Measurements from ENCODE around the gene DTX2.
"Not testable (repeated sequence)": the region's sequence is repeated elsewhere in the genome, so short reads cannot be mapped to it uniquely, and the experiment has no call there.

DTX2 gene

DNA sequence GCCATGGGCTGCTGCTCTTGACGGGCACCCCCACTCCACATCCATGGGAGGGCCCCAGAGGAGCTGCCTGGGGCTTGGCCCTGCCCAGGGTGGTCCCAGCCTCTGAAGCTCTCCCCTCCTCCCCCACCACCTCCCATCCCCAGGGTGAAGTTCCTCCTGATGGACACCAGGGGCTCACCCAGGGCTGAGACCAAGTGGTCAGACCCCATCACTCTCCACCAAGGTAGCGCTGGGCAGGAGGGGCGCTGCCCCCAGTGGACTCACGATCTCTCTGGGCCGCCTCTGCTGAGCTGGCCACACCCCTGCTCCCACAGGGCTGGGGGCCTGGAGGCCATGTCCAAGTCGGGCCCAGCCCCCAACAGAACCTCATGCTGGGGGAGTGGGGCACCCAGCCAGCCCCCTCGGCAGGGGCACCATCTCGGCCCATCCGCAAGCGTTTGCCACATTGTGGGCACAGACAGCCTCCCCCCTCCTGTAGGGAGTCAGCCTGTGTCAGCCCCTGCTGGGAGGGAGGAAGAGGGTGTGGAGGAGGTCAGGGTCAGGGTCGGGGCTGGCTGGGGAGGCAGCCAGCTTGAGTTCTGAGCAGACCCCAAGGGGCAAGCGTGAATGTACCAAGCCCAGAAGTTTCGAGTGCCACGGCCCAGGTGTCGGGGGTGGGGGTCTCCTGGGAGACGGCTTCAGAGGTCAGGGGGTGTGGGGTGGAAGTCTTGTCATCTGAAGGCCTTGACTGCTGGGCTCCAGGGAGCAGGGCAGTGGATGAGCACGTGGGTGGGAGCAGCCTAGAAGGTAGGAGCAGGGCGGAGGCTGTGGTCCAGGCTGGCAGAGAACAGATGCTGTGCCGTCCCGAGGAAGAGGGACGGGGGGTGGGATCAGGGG is 51.7 kb downstream of the DTX2 start:
- peak; percentile 45 for DNase-seq (ENCODE audit: low read depth)

DNA sequence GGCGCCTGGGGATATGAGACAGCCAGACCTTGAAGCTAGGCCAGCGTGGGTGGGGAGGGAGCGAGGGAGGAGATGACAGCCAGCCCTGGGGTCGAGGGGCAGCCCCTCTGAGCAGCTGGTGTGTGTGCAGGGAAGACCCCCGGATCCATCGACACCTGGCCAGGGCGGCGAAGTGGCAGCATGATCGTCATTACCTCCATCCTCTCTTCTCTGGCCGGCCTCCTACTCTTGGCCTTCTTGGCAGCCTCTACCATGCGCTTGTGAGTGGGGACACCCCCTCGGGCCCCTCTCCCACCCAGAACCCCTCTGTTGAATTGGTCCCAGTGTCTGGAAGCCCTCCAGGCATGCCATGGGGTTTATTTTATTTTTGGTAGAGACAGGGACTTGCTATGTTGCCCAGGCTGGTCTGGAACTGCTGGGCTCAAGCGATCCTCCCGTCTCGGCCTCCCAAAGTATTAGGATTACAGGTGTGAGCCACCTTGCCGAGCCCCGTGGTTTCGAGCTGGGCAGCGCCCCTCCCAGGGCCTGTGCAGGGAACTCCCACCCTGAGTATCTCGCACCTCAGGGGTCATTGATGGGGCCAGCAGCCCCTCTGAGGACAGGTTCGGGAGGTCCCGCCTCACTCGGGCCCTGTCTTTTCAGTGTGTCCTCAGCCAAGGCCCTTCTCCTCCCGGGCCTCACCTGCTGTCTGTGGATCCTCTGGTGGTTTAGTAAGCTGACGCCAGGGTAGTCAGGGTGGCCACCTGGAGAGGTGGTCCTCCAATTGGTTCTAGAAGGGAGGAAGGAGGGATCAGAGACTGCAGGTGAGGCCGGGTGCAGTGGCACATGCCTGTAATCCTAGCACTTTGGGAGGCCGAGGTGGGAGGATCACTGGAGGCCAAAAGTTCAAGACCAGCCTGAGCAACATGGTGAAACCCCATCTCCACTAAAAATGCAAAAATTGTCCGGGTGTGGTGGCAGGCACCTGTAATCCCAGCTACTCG is 52.6 kb downstream of the DTX2 start:
- DNase-seq (ENCODE audit: low read depth): no peak

DNA sequence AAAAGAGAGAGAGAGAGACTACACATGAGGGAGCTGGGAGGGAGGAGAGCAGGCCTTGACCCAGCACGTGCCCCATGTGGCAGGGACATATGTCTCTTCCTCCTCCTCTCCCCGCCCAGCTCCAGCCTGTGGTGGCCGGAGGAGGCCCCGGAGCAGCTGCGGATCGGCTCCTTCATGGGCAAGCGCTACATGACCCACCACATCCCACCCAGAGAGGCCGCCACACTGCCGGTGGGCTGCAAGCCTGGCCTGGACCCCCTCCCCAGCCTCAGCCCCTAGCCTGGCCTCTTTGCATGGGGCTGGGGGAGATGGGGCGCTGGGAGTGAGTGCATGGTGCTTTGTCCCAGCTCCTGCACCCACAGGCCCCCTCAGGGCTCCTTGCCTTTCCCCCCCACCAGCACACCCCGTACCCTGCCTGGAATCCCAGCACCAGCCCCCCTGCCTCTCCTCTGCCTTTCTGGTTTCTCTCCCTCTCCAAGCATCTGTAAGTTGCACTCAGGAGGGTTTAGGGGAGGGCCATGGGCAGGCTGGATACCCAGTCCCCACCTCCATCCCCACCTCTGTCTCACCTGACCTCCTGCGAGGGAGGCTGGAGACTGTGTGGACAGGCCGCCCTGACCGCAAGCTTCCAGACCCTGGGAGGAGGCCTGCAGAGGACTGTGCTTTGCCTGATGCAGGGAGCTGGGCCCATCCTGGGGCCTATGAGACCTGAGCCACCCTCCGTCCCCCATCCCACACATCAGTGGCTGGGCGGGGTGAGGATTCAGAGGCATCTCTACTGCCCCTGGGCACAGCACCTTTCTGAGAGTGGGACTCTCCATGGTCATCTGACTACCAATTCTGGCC is 53.6 kb downstream of the DTX2 start:
- no peak for DNase-seq (ENCODE audit: low read depth)

DNA sequence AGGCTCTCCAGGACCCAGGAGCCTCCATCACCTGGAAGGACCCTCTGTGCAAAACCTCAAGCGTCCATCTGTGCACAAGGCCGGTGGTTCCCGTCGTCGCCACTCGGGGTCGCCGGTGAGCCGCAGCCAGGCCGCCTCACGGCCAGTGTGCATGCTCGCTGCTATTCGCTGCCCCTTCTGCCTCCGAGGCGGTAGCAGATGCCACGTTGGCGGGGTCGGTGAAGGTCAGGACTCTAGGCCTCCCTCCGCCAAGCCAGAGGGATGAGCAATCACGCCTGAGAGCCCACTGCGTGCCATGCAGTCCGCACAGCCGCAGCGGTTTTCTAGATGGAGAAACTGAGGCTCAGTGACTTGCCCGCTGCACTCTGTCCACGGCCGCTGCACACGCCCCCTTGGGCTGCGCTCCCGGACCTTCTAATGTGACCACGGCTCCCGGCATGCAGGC is 54.5 kb downstream of the DTX2 start:
- peak; percentile 62 for DNase-seq (ENCODE audit: low read depth)

DNA sequence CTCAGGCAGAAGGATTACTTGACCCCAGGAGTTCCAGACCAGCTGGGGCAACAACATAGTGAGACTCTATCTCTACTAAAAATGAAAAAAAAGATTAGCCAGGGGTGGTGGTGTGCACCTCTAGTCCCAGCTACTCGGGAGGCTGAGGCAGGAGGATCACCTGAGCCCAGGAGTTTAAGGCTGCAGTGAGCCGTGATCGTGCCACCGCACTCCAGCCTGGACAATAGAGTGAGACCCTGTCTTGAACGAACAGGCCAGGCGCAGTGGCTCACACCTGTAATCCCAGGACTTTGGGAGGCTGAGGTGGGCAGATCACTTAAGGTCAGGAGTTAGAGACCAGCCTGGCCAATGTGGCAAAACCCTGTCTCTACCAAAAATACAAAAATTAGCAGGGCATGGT is 55.4 kb downstream of the DTX2 start:
- DNase-seq (ENCODE audit: low read depth): not testable (repeated sequence)

DNA sequence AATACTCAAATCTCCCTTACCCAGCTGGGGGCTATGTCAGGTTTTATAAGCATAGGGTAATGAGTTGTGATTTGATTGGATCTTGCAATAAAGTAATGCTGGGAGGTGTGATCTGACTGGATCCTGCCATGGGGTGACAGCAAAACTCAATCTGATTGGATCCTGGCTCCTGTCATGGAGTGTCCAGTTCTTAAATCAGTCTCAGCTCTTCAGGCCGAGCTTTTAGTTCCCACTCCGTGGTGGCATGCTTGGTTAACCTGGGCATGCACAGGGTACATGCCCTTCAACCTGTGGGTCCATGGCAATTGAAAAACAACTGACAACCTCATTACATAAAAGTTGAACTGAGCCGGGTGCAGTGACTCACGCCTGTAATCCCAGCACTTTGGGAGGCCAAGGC is 64.7 kb downstream of the DTX2 start:
- DNase-seq (ENCODE audit: low read depth): not testable (repeated sequence)

DNA sequence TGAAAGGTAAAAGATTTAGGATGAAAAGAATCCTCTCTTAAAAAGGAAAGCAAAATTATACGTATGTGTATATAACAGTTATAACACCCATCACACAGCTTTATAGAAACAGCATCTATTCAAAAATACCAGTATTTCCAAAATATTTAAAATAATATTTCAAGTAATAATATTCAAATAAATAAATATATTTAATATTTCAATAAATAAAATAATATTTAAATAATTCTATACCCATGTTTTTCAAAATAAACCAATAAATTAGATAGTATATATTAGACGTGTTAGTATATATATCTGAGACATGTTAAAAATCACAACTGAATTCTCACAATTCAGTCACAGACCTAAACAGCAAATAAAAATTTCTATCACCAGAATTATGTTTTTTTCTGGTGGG is 70.1 kb downstream of the DTX2 start:
- not testable (repeated sequence) for DNase-seq (ENCODE audit: low read depth)

DNA sequence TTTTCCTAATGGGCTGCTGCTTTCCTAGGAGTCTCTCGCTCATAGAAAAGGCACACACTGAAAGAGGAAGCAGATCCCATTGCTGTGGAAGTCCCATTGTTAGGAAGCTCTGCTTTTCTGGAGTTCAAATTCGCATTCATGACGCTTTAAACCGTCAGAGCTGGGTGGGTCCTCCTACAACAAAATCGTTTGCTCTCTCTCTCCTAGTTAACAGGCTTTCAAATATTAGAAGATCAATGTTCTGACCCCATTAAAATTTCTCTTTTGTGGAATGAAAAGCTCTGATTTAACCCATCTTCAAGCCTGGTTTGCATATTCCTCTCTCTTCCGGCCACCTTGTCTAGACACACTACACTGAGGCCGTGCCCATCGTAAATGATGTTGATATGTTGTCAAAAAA is 81.7 kb downstream of the DTX2 start, which contains the start of gene SPDYE16:
Gene SPDYE16, minus strand, starts transcription at position 101 of the 400 bp plus-strand sequence. CDS start 1,838 bp downstream, outside the sequence.
- DNase-seq (ENCODE audit: low read depth): not testable (repeated sequence)

DNA sequence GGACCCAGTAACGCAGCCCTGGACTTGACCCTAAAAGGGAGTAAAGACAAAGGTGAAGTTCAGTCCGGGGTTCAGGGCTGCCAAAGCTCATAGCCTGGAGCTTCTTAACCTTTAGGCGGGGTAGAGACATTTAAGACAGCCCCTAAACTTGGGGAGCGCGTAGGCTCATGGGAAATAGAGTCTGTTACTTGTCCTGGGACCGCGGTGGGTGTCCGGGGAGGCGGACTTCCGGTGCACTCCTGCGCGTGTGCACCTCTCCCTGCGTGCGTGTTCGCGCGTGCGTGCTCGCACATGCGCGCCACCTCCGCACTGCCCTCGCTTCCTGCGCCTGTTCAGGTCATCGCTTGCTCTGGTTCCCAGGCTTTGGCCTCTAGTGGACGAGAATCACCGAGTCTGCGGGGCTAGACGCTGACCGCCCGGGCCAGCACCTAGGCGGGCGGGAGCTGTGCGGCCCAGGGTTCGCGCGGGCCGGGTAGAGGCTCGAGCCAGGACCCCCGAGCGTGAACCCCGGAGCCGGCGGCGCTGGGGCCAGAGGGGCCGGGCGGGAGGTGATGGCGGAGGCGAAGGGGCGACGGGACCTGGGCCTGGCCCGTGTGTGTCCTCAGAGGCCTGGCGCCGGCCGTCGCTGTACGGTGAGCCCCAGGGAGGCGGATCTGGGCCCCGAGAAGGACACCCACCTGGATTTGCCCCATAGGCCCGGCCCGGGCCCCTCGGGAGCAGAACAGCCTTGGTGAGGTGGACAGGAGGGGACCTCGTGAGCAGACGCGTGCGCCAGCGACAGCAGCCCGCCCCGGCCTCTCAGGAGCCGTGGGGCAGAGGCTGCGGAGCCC is 87.7 kb downstream of the DTX2 start:
- peak; percentile 81 for DNase-seq (ENCODE audit: low read depth)

DNA sequence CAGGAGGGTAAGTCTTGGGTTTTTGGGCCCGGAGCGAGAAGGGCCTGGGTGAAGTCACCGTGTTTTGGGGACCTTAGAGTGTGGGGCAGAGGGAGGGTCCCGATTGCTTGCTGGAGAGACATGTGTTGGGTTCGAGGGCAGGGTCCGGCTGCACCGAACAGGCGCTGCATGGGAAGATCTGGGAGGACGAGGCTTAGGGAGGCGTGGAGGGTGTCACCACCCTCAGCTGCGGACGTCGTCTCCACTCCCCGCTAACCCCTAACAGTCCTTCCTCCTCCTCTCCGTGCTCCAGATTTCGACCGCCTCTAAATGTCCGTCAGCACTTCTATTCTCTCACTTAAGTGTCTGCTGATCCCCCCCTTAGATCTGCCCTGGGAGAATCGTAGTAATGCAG is 88.3 kb downstream of the DTX2 start:
- not testable (repeated sequence) for DNase-seq (ENCODE audit: low read depth)

DNA sequence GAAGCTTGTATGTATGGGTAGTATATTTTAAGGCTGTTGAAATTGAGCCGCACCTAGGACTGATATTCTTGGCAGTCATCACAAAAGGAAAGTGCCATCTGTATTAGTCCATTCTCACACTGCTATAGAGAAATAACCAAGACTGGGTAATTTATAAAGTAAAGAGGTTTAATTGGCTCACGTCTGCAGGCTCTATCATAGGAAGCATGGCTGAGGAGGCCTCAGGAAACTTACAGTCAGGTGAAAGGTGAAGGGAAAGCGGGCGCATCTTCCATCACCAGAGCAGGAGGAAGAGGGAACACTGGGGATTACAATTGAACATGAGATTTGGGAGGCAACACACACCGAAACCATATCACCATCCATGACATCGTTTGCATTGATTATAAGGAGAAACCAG is 90.5 kb downstream of the DTX2 start:
- not testable (repeated sequence) for DNase-seq (ENCODE audit: low read depth)

Measured in ELR (cell line).